Uterus (tissue), 2 donors: Measurements from ENCODE around the gene BCAS4.

Experiments
- CTCF ChIP-seq, 4 experiments: fragments of 200-600 bp in 2 of 4; fragments of 450-650 bp in 2 of 4; sonication (generic) in 2 of 4; IDR thresholded peaks; one replicate each; pipeline ENCODE4 v1.5.1; 2016 to 2019; ENCODE audit warnings: antibody characterized with exemption in 4 of 4, mild to moderate bottlenecking in 2 of 4, moderate library complexity in 1 of 4
- POLR2A ChIP-seq, 2 donors: fragments of 450-650 bp; IDR thresholded peaks; one replicate each; pipeline ENCODE4 v1.6.1; 2016; ENCODE audit warnings: antibody characterized with exemption in 2 of 2, mild to moderate bottlenecking in 1 of 2, moderate library complexity in 1 of 2

GRCh38 chr20:50895111-50895830, 100.4 kb downstream of the BCAS4 start:
- TF ChIP-seq POLR2A (IDR thresholded peaks at IDR 0.05) (no peak), CTCF (IDR thresholded peaks at IDR 0.05) (no peak)
